AG09309 (cell line): ENCODE measurements around the gene CXCL5.

Source experiments
- DNase-seq: peaks from one replicate; pipeline ENCODE4 v3.0.0-alpha.2; 2010; ENCODE audit warnings: low read depth
- H3K4me3 ChIP-seq: 2 replicates; pipeline ENCODE4 v1.5.1; 2011; ENCODE audit warnings: mild to moderate bottlenecking, low read depth, low read length, moderate library complexity; ENCODE audit not compliant: control insufficient read depth
- TF ChIP-seq, protein P1 (sequence below): IDR thresholded peaks from 2 replicates; pipeline ENCODE4 v1.5.1; 2011; ENCODE audit warnings: mild to moderate bottlenecking, low read depth, low read length, inconsistent platforms; ENCODE audit not compliant: insufficient read depth, control insufficient read depth; ENCODE audit errors: missing control alignments

CXCL5 gene

DNA sequence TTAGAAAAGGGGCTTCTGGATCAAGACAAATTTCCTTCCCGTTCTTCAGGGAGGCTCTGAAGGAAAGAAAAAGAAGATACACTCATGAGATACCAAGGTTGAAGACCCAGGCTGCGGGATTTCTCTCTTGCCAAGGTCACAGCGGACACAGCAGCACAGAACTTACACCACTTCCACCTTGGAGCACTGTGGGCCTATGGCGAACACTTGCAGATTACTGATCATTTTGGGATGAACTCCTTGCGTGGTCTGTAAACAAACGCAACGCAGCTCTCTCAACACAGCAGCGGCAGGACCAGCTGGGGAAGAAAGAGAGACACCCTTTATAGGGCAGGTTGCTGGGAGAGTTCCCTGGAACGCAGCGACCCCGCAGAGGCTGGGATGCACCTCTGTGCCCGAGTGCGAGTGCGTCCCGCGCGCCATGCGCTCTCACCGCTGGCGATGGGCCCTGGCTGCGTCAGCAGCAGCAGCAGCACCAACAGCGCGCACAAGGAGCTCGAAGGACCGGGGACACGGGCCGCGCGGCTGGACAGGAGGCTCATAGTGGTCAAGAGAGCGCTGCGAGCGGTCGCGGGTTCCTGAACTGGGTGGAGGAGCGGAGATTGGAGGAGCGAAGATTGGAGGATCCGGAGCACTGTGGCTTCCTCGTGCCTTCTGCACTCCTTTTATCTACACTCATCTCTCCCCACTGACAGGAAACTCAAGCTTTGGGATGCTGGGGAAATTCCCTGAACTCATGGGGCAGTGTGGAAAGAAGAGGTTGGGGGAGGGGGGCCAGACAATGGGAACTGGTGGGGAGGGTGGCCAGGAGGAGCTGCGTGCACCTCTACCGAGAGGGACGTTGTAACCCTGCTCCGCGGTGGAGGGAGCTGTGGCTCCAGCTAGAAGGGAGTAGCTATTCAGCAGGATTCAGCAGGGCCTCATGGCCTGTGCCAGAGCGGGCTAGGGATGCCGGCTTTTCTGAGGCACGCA, at the start of gene CXCL5:
CXCL5 (minus strand) TSS at position 638 of the 972 bp plus-strand sequence; CDS start at position 542, 96 bp downstream.
- DNase-seq, result no peak
- peak within 1 kb of the TSS; percentile 32 for H3K4me3 ChIP-seq
- TF ChIP-seq, protein P1, sequence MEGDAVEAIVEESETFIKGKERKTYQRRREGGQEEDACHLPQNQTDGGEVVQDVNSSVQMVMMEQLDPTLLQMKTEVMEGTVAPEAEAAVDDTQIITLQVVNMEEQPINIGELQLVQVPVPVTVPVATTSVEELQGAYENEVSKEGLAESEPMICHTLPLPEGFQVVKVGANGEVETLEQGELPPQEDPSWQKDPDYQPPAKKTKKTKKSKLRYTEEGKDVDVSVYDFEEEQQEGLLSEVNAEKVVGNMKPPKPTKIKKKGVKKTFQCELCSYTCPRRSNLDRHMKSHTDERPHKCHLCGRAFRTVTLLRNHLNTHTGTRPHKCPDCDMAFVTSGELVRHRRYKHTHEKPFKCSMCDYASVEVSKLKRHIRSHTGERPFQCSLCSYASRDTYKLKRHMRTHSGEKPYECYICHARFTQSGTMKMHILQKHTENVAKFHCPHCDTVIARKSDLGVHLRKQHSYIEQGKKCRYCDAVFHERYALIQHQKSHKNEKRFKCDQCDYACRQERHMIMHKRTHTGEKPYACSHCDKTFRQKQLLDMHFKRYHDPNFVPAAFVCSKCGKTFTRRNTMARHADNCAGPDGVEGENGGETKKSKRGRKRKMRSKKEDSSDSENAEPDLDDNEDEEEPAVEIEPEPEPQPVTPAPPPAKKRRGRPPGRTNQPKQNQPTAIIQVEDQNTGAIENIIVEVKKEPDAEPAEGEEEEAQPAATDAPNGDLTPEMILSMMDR, result no peak

- TF ChIP-seq, protein P1, result no peak
- no peak for DNase-seq
- no peak overlapping the region for H3K4me3 ChIP-seq
These were observed 48.7 kb upstream of the CXCL5 start for GRCh38 chr4:74047152-74047551.

DNA sequence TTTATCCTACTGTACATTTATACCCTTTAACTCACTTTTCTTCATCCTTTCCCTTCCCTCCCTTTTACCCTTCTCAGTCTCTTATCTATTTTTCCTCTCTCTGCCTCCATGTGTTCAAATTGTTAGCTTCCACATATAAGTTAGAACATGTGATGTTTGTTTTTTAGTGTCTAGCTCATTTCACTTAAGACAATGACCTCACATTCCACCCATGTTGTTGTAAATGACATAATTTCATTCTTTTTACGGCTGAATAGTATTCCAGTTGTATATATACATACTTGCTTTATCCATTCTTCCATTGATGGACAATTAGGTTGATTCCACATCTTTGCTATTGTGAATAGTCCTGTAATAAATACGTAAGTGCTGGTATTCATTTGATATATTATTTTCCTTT, 47.3 kb upstream of the CXCL5 start:
- no peak for DNase-seq
- TF ChIP-seq, protein P1, result no peak
- no peak overlapping the region for H3K4me3 ChIP-seq

GRCh38 chr4:74045247-74045646, 46.8 kb upstream of the CXCL5 start:
- DNase-seq, result no peak

DNA sequence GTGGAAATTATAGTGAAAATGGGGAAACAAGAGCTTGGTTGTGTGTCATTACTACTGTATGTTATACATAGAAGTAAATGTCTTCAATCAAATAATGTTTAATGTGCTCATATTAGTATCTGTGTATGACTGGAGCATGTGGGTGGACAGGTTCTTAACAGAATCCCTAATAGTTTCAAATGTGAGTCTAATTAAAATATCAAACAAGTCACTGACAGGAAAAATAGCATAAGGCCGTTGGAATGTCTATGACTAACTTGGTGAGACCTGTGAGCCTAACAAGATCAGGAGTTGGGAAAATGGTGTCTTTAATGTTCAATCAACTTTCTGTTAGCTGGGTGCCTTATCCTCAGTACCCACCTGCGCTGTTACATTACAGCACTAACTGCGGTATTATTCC, 46.2 kb upstream of the CXCL5 start:
- H3K4me3 ChIP-seq, result no peak overlapping the region
- TF ChIP-seq, protein P1, result no peak
- DNase-seq, result no peak

More at GRCh38 chr4:74045247-74045646, 46.8 kb upstream of the CXCL5 start:
- TF ChIP-seq, protein P1, result no peak
- no peak overlapping the region for H3K4me3 ChIP-seq

DNA sequence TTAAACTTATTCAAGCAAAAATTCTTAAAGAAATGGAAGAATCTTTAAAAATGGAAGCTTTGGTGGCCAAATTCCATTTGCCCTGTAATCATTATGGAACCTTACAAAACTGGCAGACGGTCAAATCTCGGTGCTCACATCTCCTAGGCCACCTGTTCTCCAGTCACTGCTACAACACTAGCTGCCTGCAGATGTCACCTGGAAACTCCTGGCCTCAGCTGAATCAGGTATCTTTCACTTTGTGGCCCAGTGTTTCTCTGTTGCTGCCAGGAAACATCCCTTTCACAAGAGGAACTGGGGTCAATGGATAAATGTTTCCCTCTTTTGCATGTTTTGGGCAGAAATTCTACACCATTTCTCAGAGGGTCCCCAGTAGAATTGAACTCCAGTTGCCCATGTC, 44.2 kb upstream of the CXCL5 start:
- TF ChIP-seq, protein P1, result no peak
- no peak for DNase-seq
- H3K4me3 ChIP-seq, result no peak overlapping the region
